ENCODE measurements around the gene TMEM154. TPM values are rescaled to one million over a fixed set of nuclear protein-coding genes. Genes with fewer than 3 reads are reported as not detected.

The TMEM154 gene
- total RNA-seq, 1 experiment from 2014 or later, result 2.6 TPM

- H3K4me3 ChIP-seq (ENCODE audit: low read depth, low read length, poor library complexity, severe bottlenecking), result no peak overlapping the region
- BruUV-seq (replicated peaks), result TSS peak; percentile 64
- TF ChIP-seq CTCF (conservative IDR thresholded peaks at IDR 0.05; ENCODE audit: low read depth, low read length), result no peak
- TF ChIP-seq EZH2 (IDR thresholded peaks at IDR 0.05; ENCODE audit: borderline replicate concordance, low read depth, low read length, poor library complexity, severe bottlenecking), result no peak
Measured at GRCh38 chr4:152680988-152681603, 1.3 kb upstream of the TMEM154 start.

GRCh38 chr4:152678841-152679240 is 956 bp downstream of the TMEM154 start:
- no peaks in the 10 kb centered on the region for H3K9me3 ChIP-seq (ENCODE audit: low read depth, low read length, poor library complexity, severe bottlenecking)
- ChIA-PET CTCF (no interaction called here), POLR2A (ENCODE audit: low non-redundant PET) (no interaction called here)
- peaks cover 28% of the 10 kb centered on the region for H3K4me1 ChIP-seq (ENCODE audit: insufficient read depth, low read length, poor library complexity, severe bottlenecking)
- H3K36me3 ChIP-seq (ENCODE audit: insufficient read depth, low read length, poor library complexity, severe bottlenecking), result no peaks in the 10 kb centered on the region
- intact Hi-C loops (cut with micrococcal nuclease; ENCODE audit: unreplicated experiment), result no loop called here
- BruUV-seq (replicated peaks), result no TSS peak
- no peak overlapping the region for H3K27ac ChIP-seq (ENCODE audit: low read depth, low read length, poor library complexity, severe bottlenecking)
- H3K27me3 ChIP-seq (replicated peaks; ENCODE audit: insufficient read depth, low read depth, low read length, poor library complexity), result no peaks in the 10 kb centered on the region
- TF ChIP-seq EZH2 (IDR thresholded peaks at IDR 0.05; ENCODE audit: borderline replicate concordance, low read depth, low read length, poor library complexity, severe bottlenecking) (no peak), CTCF (conservative IDR thresholded peaks at IDR 0.05; ENCODE audit: low read depth, low read length) (no peak)
- peak overlapping the region; percentile 41 for H3K4me3 ChIP-seq (ENCODE audit: low read depth, low read length, poor library complexity, severe bottlenecking)
- DNase-seq (ENCODE audit: low spot score), result no peak

More at GRCh38 chr4:152680988-152681603, 1.3 kb upstream of the TMEM154 start:
- DNase-seq (ENCODE audit: low spot score), result peak; percentile 90
- POLR2A ChIA-PET (ENCODE audit: low non-redundant PET), result no interaction called here
- intact Hi-C loops (cut with micrococcal nuclease; ENCODE audit: unreplicated experiment), result no loop called here
- no peaks in the 10 kb centered on the region for H3K9me3 ChIP-seq (ENCODE audit: low read depth, low read length, poor library complexity, severe bottlenecking)
- no peaks in the 10 kb centered on the region for H3K36me3 ChIP-seq (ENCODE audit: insufficient read depth, low read length, poor library complexity, severe bottlenecking)
- peaks cover 28% of the 10 kb centered on the region for H3K4me1 ChIP-seq (ENCODE audit: insufficient read depth, low read length, poor library complexity, severe bottlenecking)
- H3K27ac ChIP-seq (ENCODE audit: low read depth, low read length, poor library complexity, severe bottlenecking), result peak overlapping the region; percentile 38
- H3K27me3 ChIP-seq (replicated peaks; ENCODE audit: insufficient read depth, low read depth, low read length, poor library complexity), result no peaks in the 10 kb centered on the region
- CTCF ChIA-PET, result no interaction called here

GRCh38 chr4:152677117-152677516 is 2.7 kb downstream of the TMEM154 start:
- Histone ChIP-seq H3K9me3 (ENCODE audit: low read depth, low read length, poor library complexity, severe bottlenecking) (no peaks in the 10 kb centered on the region), H3K36me3 (ENCODE audit: insufficient read depth, low read length, poor library complexity, severe bottlenecking) (no peaks in the 10 kb centered on the region), H3K27me3 (replicated peaks; ENCODE audit: insufficient read depth, low read depth, low read length, poor library complexity) (no peaks in the 10 kb centered on the region), H3K27ac (ENCODE audit: low read depth, low read length, poor library complexity, severe bottlenecking) (no peak overlapping the region), H3K4me3 (ENCODE audit: low read depth, low read length, poor library complexity, severe bottlenecking) (no peak overlapping the region), H3K4me1 (ENCODE audit: insufficient read depth, low read length, poor library complexity, severe bottlenecking) (peaks cover 28% of the 10 kb centered on the region)
- no peak for TF ChIP-seq CTCF (conservative IDR thresholded peaks at IDR 0.05; ENCODE audit: low read depth, low read length)
- no peak for TF ChIP-seq EZH2 (IDR thresholded peaks at IDR 0.05; ENCODE audit: borderline replicate concordance, low read depth, low read length, poor library complexity, severe bottlenecking)
- no peak for DNase-seq (ENCODE audit: low spot score)
- BruUV-seq (replicated peaks), result no TSS peak
- intact Hi-C loops (cut with micrococcal nuclease; ENCODE audit: unreplicated experiment), result no loop called here
- ChIA-PET POLR2A (ENCODE audit: low non-redundant PET) (no interaction called here), CTCF (no interaction called here)

Data from A673 (cell line).